Measurements from ENCODE around the gene EVL.

EVL gene

DNA sequence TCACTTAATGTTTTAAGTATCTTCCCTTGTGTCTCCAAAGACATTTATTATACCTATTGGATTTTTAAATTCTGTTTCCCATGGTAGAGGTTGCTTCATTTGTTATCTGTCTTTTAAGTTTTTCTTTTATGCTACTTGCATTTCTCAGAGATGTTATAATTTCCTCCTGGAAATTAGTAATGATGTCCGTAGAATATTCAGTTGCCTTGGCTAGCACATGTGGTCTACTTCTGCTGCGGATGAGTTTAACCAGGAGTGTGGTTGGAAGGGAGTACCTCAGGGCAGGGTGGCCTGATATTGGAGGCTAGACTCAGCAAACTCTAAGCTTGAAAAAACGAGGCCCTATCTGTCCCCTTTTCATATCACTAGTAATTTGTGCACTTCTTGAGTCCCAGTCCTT, 8.8 kb upstream of the EVL start:
- Histone ChIP-seq H3K4me2 (ENCODE audit: low read length) (no peak overlapping the region), H2AFZ (ENCODE audit: low read depth, low read length) (no peak overlapping the region), H3K9ac (ENCODE audit: low read length) (no peak overlapping the region), H3K27me3 (ENCODE audit: low read depth, low read length) (no peaks in the 10 kb centered on the region), H3K36me3 (replicated peaks; ENCODE audit: low read depth, low read length) (no peaks in the 10 kb centered on the region), H3K4me3 (ENCODE audit: low read length) (no peak overlapping the region), H3K79me2 (ENCODE audit: low read length) (no peaks in the 10 kb centered on the region), H3K9me3 (ENCODE audit: insufficient read depth, low read length) (no peaks in the 10 kb centered on the region), H4K20me1 (ENCODE audit: insufficient read depth, low read length) (no peaks in the 10 kb centered on the region), H3K4me1 (ENCODE audit: low read length) (no peaks in the 10 kb centered on the region), H3K27ac (ENCODE audit: low read length) (no peak overlapping the region)
- no peak for TF ChIP-seq EZH2phosphoT487 (IDR thresholded peaks at IDR 0.05; ENCODE audit: low read depth)
- TF ChIP-seq, protein P1, sequence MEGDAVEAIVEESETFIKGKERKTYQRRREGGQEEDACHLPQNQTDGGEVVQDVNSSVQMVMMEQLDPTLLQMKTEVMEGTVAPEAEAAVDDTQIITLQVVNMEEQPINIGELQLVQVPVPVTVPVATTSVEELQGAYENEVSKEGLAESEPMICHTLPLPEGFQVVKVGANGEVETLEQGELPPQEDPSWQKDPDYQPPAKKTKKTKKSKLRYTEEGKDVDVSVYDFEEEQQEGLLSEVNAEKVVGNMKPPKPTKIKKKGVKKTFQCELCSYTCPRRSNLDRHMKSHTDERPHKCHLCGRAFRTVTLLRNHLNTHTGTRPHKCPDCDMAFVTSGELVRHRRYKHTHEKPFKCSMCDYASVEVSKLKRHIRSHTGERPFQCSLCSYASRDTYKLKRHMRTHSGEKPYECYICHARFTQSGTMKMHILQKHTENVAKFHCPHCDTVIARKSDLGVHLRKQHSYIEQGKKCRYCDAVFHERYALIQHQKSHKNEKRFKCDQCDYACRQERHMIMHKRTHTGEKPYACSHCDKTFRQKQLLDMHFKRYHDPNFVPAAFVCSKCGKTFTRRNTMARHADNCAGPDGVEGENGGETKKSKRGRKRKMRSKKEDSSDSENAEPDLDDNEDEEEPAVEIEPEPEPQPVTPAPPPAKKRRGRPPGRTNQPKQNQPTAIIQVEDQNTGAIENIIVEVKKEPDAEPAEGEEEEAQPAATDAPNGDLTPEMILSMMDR (IDR thresholded peaks at IDR 0.05; ENCODE audit: low read depth, low read length): no peak

DNA sequence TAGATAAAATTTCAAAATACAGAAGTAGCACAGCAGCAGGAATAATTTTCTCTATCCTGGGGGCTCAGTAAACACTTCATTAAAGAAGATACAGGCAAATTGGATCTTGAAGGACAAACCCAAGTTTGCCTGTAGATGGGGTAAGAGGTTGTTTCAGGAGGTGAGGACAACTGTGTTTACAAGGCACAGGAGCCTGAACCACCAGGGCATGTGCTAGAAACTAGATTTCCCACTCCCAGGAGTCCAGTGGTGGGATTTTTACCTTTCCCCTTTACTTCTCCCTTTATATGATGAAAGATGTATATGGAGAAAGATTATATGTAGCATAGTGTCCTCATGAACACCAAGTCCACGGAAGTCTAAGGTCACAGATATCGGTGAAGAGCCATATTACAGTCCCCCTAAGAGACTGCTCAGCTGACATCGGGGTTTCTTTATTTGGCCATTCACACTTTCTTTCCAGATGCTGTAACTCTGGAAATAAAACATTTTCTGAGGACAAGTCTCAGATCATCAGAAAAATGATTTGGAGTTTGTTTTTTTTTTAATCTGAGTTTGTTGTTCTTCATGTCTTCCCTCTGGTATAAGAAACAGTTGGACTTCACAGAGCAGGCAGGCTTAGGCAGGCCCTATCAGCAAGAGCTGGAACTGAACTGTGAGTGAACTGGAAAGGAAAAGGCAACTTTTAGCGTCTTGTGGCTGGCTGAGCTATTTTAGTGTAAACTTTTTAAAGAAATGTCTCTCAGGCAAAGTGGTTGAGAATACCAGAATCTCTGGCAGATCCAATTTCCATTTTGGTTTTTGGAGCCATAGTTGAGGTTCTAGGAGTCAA, 8.0 kb upstream of the EVL start:
- Histone ChIP-seq H2AFZ (ENCODE audit: low read depth, low read length) (no peak overlapping the region), H3K79me2 (ENCODE audit: low read length) (no peaks in the 10 kb centered on the region), H3K27ac (ENCODE audit: low read length) (no peak overlapping the region), H3K4me2 (ENCODE audit: low read length) (no peak overlapping the region), H3K9me3 (ENCODE audit: insufficient read depth, low read length) (no peaks in the 10 kb centered on the region), H3K9ac (ENCODE audit: low read length) (no peak overlapping the region), H3K27me3 (ENCODE audit: low read depth, low read length) (no peaks in the 10 kb centered on the region), H3K4me1 (ENCODE audit: low read length) (no peaks in the 10 kb centered on the region), H3K4me3 (ENCODE audit: low read length) (no peak overlapping the region), H4K20me1 (ENCODE audit: insufficient read depth, low read length) (no peaks in the 10 kb centered on the region), H3K36me3 (replicated peaks; ENCODE audit: low read depth, low read length) (no peaks in the 10 kb centered on the region)
- TF ChIP-seq, protein P1 (IDR thresholded peaks at IDR 0.05; ENCODE audit: low read depth, low read length): 0 out of 2 replicates have a peak, but pooled peaks have one; percentile 8
- no peak for TF ChIP-seq EZH2phosphoT487 (IDR thresholded peaks at IDR 0.05; ENCODE audit: low read depth)

DNA sequence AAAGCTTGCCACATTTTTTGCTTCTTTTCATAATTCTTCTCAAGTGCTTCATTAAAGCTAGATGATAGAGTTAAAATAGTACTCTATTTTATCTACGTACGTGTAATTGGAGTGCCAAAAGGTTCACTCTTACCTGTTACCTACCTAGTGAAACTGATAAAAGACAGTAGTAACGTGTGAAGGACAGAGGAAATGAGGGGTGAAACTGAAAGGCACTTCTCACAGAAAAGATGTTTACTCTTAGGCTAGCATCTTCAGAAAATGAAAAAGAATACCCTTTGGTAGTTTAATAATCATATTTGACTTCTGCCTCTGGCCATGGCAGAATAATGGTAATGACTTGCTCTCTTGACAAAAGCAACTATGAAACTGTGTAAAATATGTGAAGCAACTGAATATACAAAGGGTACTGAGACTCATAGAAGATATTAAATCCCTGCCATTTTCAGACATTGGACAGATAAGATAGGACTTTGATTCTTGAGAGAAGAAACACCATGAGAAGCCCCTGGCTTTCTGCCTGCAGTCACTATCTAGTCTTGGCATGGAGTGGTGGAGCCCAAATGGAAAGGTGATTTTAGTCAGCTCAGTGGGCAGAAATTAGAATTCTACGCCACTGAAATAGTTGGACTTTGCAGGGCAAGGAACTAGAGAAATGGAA, 6.3 kb upstream of the EVL start:
- no peak overlapping the region for H3K9ac ChIP-seq (ENCODE audit: low read length)
- no peak for TF ChIP-seq EZH2phosphoT487 (IDR thresholded peaks at IDR 0.05; ENCODE audit: low read depth)
- TF ChIP-seq, protein P1 (IDR thresholded peaks at IDR 0.05; ENCODE audit: low read depth, low read length): no peak
- no peaks in the 10 kb centered on the region for H3K4me1 ChIP-seq (ENCODE audit: low read length)
- no peak overlapping the region for H2AFZ ChIP-seq (ENCODE audit: low read depth, low read length)
- H3K27ac ChIP-seq (ENCODE audit: low read length): no peak overlapping the region
- H3K36me3 ChIP-seq (replicated peaks; ENCODE audit: low read depth, low read length): no peaks in the 10 kb centered on the region
- no peaks in the 10 kb centered on the region for H4K20me1 ChIP-seq (ENCODE audit: insufficient read depth, low read length)
- H3K4me3 ChIP-seq (ENCODE audit: low read length): no peak overlapping the region
- H3K9me3 ChIP-seq (ENCODE audit: insufficient read depth, low read length): no peaks in the 10 kb centered on the region
- no peak overlapping the region for H3K4me2 ChIP-seq (ENCODE audit: low read length)
- H3K27me3 ChIP-seq (ENCODE audit: low read depth, low read length): no peaks in the 10 kb centered on the region
- no peaks in the 10 kb centered on the region for H3K79me2 ChIP-seq (ENCODE audit: low read length)

DNA sequence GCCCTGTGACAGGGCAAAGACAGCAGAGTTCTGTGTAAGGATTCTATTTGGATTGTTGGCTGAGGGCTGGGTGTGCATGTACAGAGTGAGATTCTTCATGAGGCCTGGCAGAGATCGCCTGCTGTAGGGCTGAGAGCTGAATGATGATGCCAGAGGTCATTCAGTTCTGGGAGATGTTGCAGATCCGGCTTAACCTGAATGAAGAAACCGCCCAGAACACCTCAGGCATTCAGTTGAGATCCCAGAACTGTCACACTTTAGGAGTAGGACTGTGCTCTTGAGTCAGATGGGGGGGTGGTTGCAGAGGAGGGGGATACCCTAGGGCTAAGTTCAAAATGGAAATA, 5.8 kb upstream of the EVL start:
- Histone ChIP-seq H3K4me1 (ENCODE audit: low read length) (peaks cover 3% of the 10 kb centered on the region), H3K27me3 (ENCODE audit: low read depth, low read length) (no peaks in the 10 kb centered on the region), H3K27ac (ENCODE audit: low read length) (no peak overlapping the region), H2AFZ (ENCODE audit: low read depth, low read length) (no peak overlapping the region), H4K20me1 (ENCODE audit: insufficient read depth, low read length) (no peaks in the 10 kb centered on the region), H3K4me2 (ENCODE audit: low read length) (no peak overlapping the region), H3K9ac (ENCODE audit: low read length) (no peak overlapping the region), H3K4me3 (ENCODE audit: low read length) (no peak overlapping the region), H3K79me2 (ENCODE audit: low read length) (no peaks in the 10 kb centered on the region), H3K9me3 (ENCODE audit: insufficient read depth, low read length) (no peaks in the 10 kb centered on the region), H3K36me3 (replicated peaks; ENCODE audit: low read depth, low read length) (no peaks in the 10 kb centered on the region)
- TF ChIP-seq, protein P1 (IDR thresholded peaks at IDR 0.05; ENCODE audit: low read depth, low read length): no peak
- TF ChIP-seq EZH2phosphoT487 (IDR thresholded peaks at IDR 0.05; ENCODE audit: low read depth): no peak
